Upper lobe of left lung (tissue), 4 donors: ENCODE results near the gene SIPA1.
"Not testable (repeated sequence)": the region's sequence is repeated elsewhere in the genome, so short reads cannot be mapped to it uniquely, and the experiment has no call there.

Experiments used
- CTCF ChIP-seq, 6 experiments: fragments of 450-650 bp in 4 of 6; fragments of 200-600 bp in 2 of 6; sonication (generic) in 2 of 6; IDR thresholded peaks; one replicate each; pipeline ENCODE4 v1.5.1; 2016 to 2019; ENCODE audit warnings: antibody characterized with exemption in 6 of 6
- POLR2A ChIP-seq, 4 donors: fragments of 450-650 bp; IDR thresholded peaks; one replicate each; pipeline ENCODE4 v1.5.1; 2016 to 2017; ENCODE audit warnings: antibody characterized with exemption in 4 of 4, mild to moderate bottlenecking in 2 of 4
- POLR2AphosphoS5 ChIP-seq, 2 donors: sonication (generic); formaldehyde crosslinking; IDR thresholded peaks; one replicate each; pipeline ENCODE4 v1.5.1; 2017; ENCODE audit warnings: antibody characterized with exemption in 2 of 2

- not testable (repeated sequence) for TF ChIP-seq POLR2AphosphoS5, CTCF, POLR2A (IDR thresholded peaks at IDR 0.05)
Measured at GRCh38 chr11:65683480-65683879, 45.6 kb downstream of the SIPA1 start.
